WTC11 (cell line): Measurements from ENCODE around the gene RUNX1.

Source experiments
- NR2C2 ChIP-seq: sonication (generic); formaldehyde crosslinking; IDR thresholded peaks from 2 replicates; pipeline ENCODE4 v1.8.0; 2022; ENCODE audit warnings: mild to moderate bottlenecking, missing genetic modification reagents
- NR3C1 ChIP-seq: sonication (generic); formaldehyde crosslinking; conservative IDR thresholded peaks from 2 replicates; pipeline ENCODE4 v1.8.1; 2023; ENCODE audit warnings: low read depth, mild to moderate bottlenecking, missing genetic modification reagents
- TP53 ChIP-seq: sonication (generic); formaldehyde crosslinking; IDR thresholded peaks from 2 replicates; pipeline ENCODE4 v1.8.1; 2023; ENCODE audit warnings: mild to moderate bottlenecking, missing genetic modification reagents
- ZNF121 ChIP-seq: sonication (generic); formaldehyde crosslinking; IDR thresholded peaks from 2 replicates; pipeline ENCODE4 v1.8.0; 2023; ENCODE audit warnings: missing genetic modification reagents
- ZNF138 ChIP-seq: sonication (generic); formaldehyde crosslinking; conservative IDR thresholded peaks from 2 replicates; pipeline ENCODE4 v1.8.1; 2022; ENCODE audit warnings: mild to moderate bottlenecking, moderate library complexity, missing genetic modification reagents
- ZNF416 ChIP-seq: fragments of 250-450 bp; sonication (Bioruptor Pico); IDR thresholded peaks from 2 replicates; pipeline ENCODE4 v1.9.0; 2021; ENCODE audit warnings: mild to moderate bottlenecking, inconsistent platforms
- TF ChIP-seq, protein P1 (sequence below): sonication (generic); formaldehyde crosslinking; IDR thresholded peaks from 2 replicates; pipeline ENCODE4 v1.8.1; 2022; ENCODE audit warnings: mild to moderate bottlenecking, moderate library complexity, missing genetic modification reagents
- TF ChIP-seq, protein P2 (sequence below): fragments of 200-600 bp; IDR thresholded peaks from 2 replicates; pipeline ENCODE4 v1.8.0; 2022; ENCODE audit warnings: antibody characterized with exemption
- TF ChIP-seq, protein P3 (sequence below): sonication (generic); formaldehyde crosslinking; IDR thresholded peaks from 2 replicates; pipeline ENCODE4 v1.8.0; 2023; ENCODE audit warnings: missing genetic modification reagents, mild to moderate bottlenecking, borderline replicate concordance
- TF ChIP-seq, protein P4 (sequence below): sonication (generic); formaldehyde crosslinking; IDR thresholded peaks from 2 replicates; pipeline ENCODE4 v1.8.0; 2022; ENCODE audit warnings: mild to moderate bottlenecking, missing genetic modification reagents

DNA sequence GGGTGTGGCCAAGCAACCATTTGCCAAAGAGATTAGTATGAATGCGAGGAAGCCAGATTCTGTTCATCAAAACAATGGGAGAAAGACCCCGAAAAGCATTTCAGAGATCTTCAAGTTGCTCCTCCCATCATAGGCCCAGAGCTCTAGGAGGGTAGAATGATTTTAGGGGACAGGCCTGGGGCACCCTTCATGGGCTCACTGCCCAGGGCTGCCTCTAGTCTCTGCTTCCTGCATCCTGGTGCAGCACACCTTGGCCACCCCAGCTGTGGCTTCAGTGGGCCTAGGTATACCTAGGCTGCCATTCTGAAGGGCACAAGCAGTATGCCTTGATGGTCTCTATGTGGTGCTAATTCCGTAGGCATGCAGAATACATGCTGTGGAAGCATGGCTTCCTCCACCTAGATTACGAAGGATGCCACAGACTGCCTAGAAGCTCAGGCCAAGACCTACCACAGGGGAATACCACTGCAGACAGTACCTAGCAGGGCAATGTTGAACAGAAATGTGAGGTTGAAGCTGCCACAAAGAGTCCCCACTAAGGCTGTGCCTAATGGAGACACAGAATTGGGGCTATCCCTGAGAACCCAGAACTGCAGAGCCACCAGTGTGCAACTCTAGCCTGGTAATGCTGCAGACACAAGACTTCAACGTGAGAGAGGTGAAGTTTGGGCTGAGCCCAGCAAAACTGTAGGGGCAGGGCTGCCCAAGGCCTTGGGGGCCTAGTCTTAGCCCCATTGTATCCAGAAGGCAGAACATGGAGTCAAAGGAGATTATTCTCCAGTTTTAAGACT is 221.5 kb downstream of the RUNX1 start:
- TF ChIP-seq, protein P1, sequence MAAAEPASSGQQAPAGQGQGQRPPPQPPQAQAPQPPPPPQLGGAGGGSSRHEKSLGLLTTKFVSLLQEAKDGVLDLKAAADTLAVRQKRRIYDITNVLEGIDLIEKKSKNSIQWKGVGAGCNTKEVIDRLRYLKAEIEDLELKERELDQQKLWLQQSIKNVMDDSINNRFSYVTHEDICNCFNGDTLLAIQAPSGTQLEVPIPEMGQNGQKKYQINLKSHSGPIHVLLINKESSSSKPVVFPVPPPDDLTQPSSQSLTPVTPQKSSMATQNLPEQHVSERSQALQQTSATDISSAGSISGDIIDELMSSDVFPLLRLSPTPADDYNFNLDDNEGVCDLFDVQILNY = no peak
- TF ChIP-seq, protein P2, sequence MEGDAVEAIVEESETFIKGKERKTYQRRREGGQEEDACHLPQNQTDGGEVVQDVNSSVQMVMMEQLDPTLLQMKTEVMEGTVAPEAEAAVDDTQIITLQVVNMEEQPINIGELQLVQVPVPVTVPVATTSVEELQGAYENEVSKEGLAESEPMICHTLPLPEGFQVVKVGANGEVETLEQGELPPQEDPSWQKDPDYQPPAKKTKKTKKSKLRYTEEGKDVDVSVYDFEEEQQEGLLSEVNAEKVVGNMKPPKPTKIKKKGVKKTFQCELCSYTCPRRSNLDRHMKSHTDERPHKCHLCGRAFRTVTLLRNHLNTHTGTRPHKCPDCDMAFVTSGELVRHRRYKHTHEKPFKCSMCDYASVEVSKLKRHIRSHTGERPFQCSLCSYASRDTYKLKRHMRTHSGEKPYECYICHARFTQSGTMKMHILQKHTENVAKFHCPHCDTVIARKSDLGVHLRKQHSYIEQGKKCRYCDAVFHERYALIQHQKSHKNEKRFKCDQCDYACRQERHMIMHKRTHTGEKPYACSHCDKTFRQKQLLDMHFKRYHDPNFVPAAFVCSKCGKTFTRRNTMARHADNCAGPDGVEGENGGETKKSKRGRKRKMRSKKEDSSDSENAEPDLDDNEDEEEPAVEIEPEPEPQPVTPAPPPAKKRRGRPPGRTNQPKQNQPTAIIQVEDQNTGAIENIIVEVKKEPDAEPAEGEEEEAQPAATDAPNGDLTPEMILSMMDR = no peak
- TF ChIP-seq, protein P3, sequence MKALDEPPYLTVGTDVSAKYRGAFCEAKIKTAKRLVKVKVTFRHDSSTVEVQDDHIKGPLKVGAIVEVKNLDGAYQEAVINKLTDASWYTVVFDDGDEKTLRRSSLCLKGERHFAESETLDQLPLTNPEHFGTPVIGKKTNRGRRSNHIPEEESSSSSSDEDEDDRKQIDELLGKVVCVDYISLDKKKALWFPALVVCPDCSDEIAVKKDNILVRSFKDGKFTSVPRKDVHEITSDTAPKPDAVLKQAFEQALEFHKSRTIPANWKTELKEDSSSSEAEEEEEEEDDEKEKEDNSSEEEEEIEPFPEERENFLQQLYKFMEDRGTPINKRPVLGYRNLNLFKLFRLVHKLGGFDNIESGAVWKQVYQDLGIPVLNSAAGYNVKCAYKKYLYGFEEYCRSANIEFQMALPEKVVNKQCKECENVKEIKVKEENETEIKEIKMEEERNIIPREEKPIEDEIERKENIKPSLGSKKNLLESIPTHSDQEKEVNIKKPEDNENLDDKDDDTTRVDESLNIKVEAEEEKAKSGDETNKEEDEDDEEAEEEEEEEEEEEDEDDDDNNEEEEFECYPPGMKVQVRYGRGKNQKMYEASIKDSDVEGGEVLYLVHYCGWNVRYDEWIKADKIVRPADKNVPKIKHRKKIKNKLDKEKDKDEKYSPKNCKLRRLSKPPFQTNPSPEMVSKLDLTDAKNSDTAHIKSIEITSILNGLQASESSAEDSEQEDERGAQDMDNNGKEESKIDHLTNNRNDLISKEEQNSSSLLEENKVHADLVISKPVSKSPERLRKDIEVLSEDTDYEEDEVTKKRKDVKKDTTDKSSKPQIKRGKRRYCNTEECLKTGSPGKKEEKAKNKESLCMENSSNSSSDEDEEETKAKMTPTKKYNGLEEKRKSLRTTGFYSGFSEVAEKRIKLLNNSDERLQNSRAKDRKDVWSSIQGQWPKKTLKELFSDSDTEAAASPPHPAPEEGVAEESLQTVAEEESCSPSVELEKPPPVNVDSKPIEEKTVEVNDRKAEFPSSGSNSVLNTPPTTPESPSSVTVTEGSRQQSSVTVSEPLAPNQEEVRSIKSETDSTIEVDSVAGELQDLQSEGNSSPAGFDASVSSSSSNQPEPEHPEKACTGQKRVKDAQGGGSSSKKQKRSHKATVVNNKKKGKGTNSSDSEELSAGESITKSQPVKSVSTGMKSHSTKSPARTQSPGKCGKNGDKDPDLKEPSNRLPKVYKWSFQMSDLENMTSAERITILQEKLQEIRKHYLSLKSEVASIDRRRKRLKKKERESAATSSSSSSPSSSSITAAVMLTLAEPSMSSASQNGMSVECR (CRISPR knock-in tag) = no peak
- TF ChIP-seq TP53 (CRISPR knock-in tag) (no peak), ZNF121 (no peak), ZNF416 (CRISPR knock-in tag) (no peak), NR3C1 (no peak), NR2C2 (CRISPR knock-in tag) (no peak), ZNF138 (CRISPR knock-in tag) (no peak)
- TF ChIP-seq, protein P4, sequence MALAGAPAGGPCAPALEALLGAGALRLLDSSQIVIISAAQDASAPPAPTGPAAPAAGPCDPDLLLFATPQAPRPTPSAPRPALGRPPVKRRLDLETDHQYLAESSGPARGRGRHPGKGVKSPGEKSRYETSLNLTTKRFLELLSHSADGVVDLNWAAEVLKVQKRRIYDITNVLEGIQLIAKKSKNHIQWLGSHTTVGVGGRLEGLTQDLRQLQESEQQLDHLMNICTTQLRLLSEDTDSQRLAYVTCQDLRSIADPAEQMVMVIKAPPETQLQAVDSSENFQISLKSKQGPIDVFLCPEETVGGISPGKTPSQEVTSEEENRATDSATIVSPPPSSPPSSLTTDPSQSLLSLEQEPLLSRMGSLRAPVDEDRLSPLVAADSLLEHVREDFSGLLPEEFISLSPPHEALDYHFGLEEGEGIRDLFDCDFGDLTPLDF (CRISPR knock-in tag) = no peak
